ENCODE measurements around the gene AOPEP. TPM values are rescaled to one million over a fixed set of nuclear protein-coding genes. Genes with fewer than 3 reads are reported as not detected.

AOPEP gene
- total RNA-seq, 1 experiment from 2014 or later, result 36.4 TPM

DNA sequence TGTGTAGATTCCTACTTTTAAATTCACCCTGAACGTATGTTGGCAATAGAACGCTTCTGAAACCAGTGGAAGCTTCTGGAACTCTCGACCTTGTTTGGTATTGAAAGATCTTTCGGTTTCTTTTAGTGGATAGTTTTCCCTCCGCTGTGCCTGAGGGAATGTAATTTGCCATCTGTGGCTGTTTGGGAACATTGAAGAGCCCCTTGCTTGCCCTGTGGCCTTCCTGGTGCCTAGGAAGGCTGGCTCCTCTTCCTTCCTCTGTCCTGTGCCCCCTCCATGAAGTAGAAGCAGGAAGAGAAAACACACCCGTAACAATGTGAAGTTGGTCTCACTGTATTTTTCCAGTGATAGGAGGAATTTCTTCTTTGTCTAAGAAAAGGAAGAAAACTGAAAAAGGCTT is 274.3 kb downstream of the AOPEP start:
- POLR2A ChIA-PET, result no interaction called here
- H3K4me1 ChIP-seq (ENCODE audit: control insufficient read depth, insufficient read depth, low read length), result peaks cover 14% of the 10 kb centered on the region
- no peaks in the 10 kb centered on the region for H3K27me3 ChIP-seq (ENCODE audit: control insufficient read depth, insufficient read depth, low read length)
- H3K9me3 ChIP-seq (ENCODE audit: control insufficient read depth, insufficient read depth, low read depth, low read length), result no peaks in the 10 kb centered on the region
- H3K4me3 ChIP-seq (ENCODE audit: low read depth in 2 of 2, low read length in 2 of 2), result no peak overlapping the region
- DNase-seq (ENCODE audit: low read depth, low spot score) (no peak), ATAC-seq (no peak)
- TF ChIP-seq POLR2AphosphoS5 (IDR thresholded peaks at IDR 0.05; ENCODE audit: low read depth, low read length) (no peak), SIN3A (IDR thresholded peaks at IDR 0.05; ENCODE audit: borderline replicate concordance, insufficient read depth, low read depth, low read length) (no peak), TCF7L2 (IDR thresholded peaks at IDR 0.05; ENCODE audit: low read depth, low read length) (no peak)
- TF ChIP-seq, protein P1, sequence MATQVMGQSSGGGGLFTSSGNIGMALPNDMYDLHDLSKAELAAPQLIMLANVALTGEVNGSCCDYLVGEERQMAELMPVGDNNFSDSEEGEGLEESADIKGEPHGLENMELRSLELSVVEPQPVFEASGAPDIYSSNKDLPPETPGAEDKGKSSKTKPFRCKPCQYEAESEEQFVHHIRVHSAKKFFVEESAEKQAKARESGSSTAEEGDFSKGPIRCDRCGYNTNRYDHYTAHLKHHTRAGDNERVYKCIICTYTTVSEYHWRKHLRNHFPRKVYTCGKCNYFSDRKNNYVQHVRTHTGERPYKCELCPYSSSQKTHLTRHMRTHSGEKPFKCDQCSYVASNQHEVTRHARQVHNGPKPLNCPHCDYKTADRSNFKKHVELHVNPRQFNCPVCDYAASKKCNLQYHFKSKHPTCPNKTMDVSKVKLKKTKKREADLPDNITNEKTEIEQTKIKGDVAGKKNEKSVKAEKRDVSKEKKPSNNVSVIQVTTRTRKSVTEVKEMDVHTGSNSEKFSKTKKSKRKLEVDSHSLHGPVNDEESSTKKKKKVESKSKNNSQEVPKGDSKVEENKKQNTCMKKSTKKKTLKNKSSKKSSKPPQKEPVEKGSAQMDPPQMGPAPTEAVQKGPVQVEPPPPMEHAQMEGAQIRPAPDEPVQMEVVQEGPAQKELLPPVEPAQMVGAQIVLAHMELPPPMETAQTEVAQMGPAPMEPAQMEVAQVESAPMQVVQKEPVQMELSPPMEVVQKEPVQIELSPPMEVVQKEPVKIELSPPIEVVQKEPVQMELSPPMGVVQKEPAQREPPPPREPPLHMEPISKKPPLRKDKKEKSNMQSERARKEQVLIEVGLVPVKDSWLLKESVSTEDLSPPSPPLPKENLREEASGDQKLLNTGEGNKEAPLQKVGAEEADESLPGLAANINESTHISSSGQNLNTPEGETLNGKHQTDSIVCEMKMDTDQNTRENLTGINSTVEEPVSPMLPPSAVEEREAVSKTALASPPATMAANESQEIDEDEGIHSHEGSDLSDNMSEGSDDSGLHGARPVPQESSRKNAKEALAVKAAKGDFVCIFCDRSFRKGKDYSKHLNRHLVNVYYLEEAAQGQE (IDR thresholded peaks at IDR 0.05; ENCODE audit: insufficient read depth in 1 of 2, low read depth in 2 of 2, low read length in 1 of 2), result no peak
- TF ChIP-seq, protein P2, sequence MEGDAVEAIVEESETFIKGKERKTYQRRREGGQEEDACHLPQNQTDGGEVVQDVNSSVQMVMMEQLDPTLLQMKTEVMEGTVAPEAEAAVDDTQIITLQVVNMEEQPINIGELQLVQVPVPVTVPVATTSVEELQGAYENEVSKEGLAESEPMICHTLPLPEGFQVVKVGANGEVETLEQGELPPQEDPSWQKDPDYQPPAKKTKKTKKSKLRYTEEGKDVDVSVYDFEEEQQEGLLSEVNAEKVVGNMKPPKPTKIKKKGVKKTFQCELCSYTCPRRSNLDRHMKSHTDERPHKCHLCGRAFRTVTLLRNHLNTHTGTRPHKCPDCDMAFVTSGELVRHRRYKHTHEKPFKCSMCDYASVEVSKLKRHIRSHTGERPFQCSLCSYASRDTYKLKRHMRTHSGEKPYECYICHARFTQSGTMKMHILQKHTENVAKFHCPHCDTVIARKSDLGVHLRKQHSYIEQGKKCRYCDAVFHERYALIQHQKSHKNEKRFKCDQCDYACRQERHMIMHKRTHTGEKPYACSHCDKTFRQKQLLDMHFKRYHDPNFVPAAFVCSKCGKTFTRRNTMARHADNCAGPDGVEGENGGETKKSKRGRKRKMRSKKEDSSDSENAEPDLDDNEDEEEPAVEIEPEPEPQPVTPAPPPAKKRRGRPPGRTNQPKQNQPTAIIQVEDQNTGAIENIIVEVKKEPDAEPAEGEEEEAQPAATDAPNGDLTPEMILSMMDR (IDR thresholded peaks at IDR 0.05), result no peak
- in situ Hi-C loops (cut with HindIII; ENCODE audit: low pct_unique_long_range_greater_than_20kb, low sequenced_read_pairs) (no loop called here), intact Hi-C loops (cut with micrococcal nuclease; ENCODE audit: unreplicated experiment) (no loop called here)
- no TSS peak for BruUV-seq (replicated peaks)
- CTCF ChIA-PET, result no interaction called here
- H3K36me3 ChIP-seq (ENCODE audit: control insufficient read depth, insufficient read depth, low read length), result peaks cover 3% of the 10 kb centered on the region; the same call in 1 of the 2 replicates
- H3K27ac ChIP-seq (ENCODE audit: low read length), result peak overlapping the region; percentile 71; the same call in 1 of the 2 replicates

DNA sequence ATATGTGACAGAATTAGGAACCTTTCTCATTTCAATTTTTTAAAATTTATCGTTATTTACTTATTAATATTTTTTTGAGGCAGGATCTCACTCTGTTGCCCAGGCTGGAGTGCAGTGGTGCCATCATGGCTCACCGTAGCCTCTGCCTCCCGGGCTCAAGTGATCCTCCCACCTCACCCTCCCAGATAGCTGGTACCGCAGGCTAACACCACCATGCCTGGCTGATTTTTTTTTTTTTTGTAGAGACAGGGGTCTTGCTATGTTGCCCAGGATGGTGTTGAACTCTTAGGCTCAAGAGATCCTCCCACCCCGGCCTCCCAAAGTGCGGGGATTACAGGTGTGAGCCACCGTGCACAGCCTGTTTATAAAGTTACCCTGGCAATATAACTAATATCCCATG is 275.2 kb downstream of the AOPEP start:
- POLR2A ChIA-PET, result no interaction called here
- TF ChIP-seq POLR2AphosphoS5 (IDR thresholded peaks at IDR 0.05; ENCODE audit: low read depth, low read length), result no peak
- TF ChIP-seq, protein P2 (IDR thresholded peaks at IDR 0.05), result no peak
- no peak for TF ChIP-seq TCF7L2 (IDR thresholded peaks at IDR 0.05; ENCODE audit: low read depth, low read length)
- TF ChIP-seq SIN3A (IDR thresholded peaks at IDR 0.05; ENCODE audit: borderline replicate concordance, insufficient read depth, low read depth, low read length), result no peak
- TF ChIP-seq, protein P1 (IDR thresholded peaks at IDR 0.05; ENCODE audit: insufficient read depth in 1 of 2, low read depth in 2 of 2, low read length in 1 of 2), result no peak
- Histone ChIP-seq H3K4me3 (ENCODE audit: low read depth in 2 of 2, low read length in 2 of 2) (no peak overlapping the region), H3K27me3 (ENCODE audit: control insufficient read depth, insufficient read depth, low read length) (no peaks in the 10 kb centered on the region), H3K27ac (ENCODE audit: low read length) (peak overlapping the region; percentile 54; the same call in 1 of the 2 replicates), H3K4me1 (ENCODE audit: control insufficient read depth, insufficient read depth, low read length) (peaks cover 11% of the 10 kb centered on the region), H3K36me3 (ENCODE audit: control insufficient read depth, insufficient read depth, low read length) (peaks cover 3% of the 10 kb centered on the region; the same call in 1 of the 2 replicates), H3K9me3 (ENCODE audit: control insufficient read depth, insufficient read depth, low read depth, low read length) (no peaks in the 10 kb centered on the region)
- CTCF ChIA-PET, result no interaction called here
- intact Hi-C loops (cut with micrococcal nuclease; ENCODE audit: unreplicated experiment), result no loop called here
- no peak for DNase-seq (ENCODE audit: low read depth, low spot score)
- no TSS peak for BruUV-seq (replicated peaks)
- no peak for ATAC-seq
- in situ Hi-C loops (cut with HindIII; ENCODE audit: low pct_unique_long_range_greater_than_20kb, low sequenced_read_pairs), result no loop called here

All from Panc1 (cell line).